Upper lobe of right lung (tissue), 1 donor: Measurements from ENCODE around the gene SOX10. TPM values are rescaled to one million over a fixed set of nuclear protein-coding genes. Genes with fewer than 3 reads are reported as not detected.

Source experiments
- ATAC-seq: fragments of 200-7000 bp; cut with Tn5 transposase; one replicate; pipeline ENCODE4 v1.9.1; 2020; ENCODE audit warnings: mild to moderate bottlenecking, moderate library complexity
- DNase-seq: peaks from one replicate; pipeline ENCODE4 v3.0.0-alpha.2; 2020
- H3K27ac ChIP-seq: fragments of 200-600 bp; one replicate; pipeline ENCODE4 v1.8.0; 2022
- H3K27me3 ChIP-seq: fragments of 200-600 bp; one replicate; pipeline ENCODE4 v1.8.0; 2022; ENCODE audit warnings: mild to moderate bottlenecking
- H3K36me3 ChIP-seq: fragments of 200-600 bp; one replicate; pipeline ENCODE4 v1.8.0; 2022
- H3K4me1 ChIP-seq: fragments of 200-600 bp; one replicate; pipeline ENCODE4 v1.8.0; 2022
- H3K4me3 ChIP-seq: fragments of 200-600 bp; one replicate; pipeline ENCODE4 v1.8.0; 2022; ENCODE audit warnings: mild to moderate bottlenecking
- H3K9me3 ChIP-seq: fragments of 200-600 bp; one replicate; pipeline ENCODE4 v1.8.0; 2022
- intact Hi-C: fragments of 100-400 bp; cut with DNase I; formaldehyde crosslinking; loops from one replicate; pipeline ENCODE4 v1.11.0; 2022
- total RNA-seq: library from RNA; stranded (reverse); fragmentation: NEBNext Ultra II Directional; extraction: Animal tissue kit (Norgen Biotek cat#: 25700); gene quantifications from one replicate; pipeline ENCODE4 v1.2.1, GENCODE V29; 2021
- TF ChIP-seq, protein P1 (sequence below): fragments of 200-600 bp; IDR thresholded peaks from one replicate; pipeline ENCODE4 v1.8.0; 2022; ENCODE audit warnings: antibody characterized with exemption
- donor health status: DM: no; HTN: yes; CAD: no; lungs with severe emphysema.

SOX10 gene
- total RNA-seq, 1 donor from 2014 or later = not detected

DNA sequence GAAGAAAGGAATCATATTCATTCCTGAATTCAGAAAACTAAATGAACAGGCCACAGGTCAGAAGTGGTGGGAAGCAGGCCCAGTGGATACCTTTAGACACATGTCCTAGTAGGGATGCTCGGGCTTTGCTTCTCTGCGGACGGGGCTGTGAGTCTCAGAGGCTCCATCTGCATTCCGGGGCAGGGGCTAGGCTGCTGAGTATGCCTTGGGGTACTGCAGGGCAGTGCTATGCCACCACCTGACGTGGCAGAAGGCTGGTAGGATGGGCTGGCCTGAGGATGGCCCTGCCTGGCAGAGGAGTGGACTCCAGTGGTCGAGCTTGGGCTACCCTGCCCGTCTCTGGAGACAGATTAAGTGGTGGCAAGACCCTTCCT is 40.5 kb downstream of the SOX10 start:
- Histone ChIP-seq H3K4me1 (no peaks in the 10 kb centered on the region), H3K9me3 (no peaks in the 10 kb centered on the region), H3K27ac (no peak overlapping the region), H3K4me3 (no peak overlapping the region), H3K27me3 (no peaks in the 10 kb centered on the region), H3K36me3 (peaks cover 26% of the 10 kb centered on the region)
- intact Hi-C loops = no loop called here
- ATAC-seq = peak; percentile 18
- TF ChIP-seq, protein P1, sequence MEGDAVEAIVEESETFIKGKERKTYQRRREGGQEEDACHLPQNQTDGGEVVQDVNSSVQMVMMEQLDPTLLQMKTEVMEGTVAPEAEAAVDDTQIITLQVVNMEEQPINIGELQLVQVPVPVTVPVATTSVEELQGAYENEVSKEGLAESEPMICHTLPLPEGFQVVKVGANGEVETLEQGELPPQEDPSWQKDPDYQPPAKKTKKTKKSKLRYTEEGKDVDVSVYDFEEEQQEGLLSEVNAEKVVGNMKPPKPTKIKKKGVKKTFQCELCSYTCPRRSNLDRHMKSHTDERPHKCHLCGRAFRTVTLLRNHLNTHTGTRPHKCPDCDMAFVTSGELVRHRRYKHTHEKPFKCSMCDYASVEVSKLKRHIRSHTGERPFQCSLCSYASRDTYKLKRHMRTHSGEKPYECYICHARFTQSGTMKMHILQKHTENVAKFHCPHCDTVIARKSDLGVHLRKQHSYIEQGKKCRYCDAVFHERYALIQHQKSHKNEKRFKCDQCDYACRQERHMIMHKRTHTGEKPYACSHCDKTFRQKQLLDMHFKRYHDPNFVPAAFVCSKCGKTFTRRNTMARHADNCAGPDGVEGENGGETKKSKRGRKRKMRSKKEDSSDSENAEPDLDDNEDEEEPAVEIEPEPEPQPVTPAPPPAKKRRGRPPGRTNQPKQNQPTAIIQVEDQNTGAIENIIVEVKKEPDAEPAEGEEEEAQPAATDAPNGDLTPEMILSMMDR = no peak
- DNase-seq = no peak

DNA sequence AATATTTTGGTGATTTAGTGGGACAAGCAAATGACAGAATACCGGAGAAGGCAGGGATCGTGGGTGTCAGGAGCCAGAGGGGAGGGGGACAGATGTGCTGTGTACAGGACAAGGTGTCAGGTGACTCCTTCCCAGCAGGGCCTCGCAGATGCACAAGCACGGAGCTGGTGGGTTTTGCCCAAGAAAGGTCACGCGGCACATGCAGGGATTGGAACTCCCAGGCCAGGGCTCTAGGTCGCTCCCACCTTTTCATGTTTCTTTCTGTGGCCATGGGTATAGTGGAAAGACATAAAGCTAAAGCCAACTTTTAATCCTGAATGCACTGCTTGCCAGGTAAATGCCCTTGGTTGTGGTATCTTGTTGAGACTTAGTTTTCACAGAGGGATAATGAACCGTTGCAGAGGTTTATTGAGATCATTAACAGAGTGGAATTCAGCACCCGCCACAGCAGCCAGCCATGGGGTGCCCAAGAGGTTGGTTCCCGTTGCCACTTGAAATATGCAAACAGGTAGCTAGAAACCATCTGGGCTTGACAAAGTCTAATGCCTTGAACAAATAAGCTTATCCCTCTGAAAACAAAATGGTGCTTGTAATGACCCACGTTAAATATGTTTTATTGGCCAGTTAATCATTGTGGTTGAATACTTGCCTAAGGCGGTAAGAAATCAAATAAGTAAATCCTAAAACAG is 41.1 kb downstream of the SOX10 start:
- no peaks in the 10 kb centered on the region for H3K9me3 ChIP-seq
- H3K27me3 ChIP-seq = no peaks in the 10 kb centered on the region
- peaks cover 29% of the 10 kb centered on the region for H3K36me3 ChIP-seq
- intact Hi-C loops = no loop called here
- H3K4me3 ChIP-seq = no peak overlapping the region
- TF ChIP-seq, protein P1 = no peak
- H3K4me1 ChIP-seq = no peaks in the 10 kb centered on the region
- H3K27ac ChIP-seq = no peak overlapping the region
- DNase-seq (no peak), ATAC-seq (no peak)

DNA sequence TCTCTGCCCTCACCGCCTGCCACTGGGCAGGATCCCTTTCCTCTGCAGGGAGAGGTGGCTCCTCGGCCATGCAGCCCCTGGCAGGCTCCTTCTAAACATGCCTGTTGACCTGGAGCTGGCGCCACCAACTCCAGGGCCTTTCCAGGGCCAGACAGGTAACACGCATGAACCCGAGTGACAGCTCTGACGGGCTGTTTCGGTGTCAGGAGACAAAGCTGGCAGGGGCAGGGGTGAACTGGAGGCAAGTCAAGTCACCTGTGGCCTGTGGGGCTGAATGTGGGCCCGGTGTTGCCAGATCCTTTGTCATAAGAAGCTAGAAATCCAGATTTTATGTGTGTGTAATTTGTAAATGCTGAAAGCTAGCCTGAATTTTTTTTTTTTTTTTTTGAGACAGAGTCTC is 42.2 kb downstream of the SOX10 start:
- H3K27ac ChIP-seq = no peak overlapping the region
- DNase-seq (no peak), ATAC-seq (no peak)
- H3K4me1 ChIP-seq = no peaks in the 10 kb centered on the region
- H3K36me3 ChIP-seq = peaks cover 38% of the 10 kb centered on the region
- TF ChIP-seq, protein P1 = no peak
- H3K27me3 ChIP-seq = no peaks in the 10 kb centered on the region
- no peaks in the 10 kb centered on the region for H3K9me3 ChIP-seq
- intact Hi-C loops = no loop called here
- no peak overlapping the region for H3K4me3 ChIP-seq

GRCh38 chr22:37940698-37941376 is 43.5 kb downstream of the SOX10 start:
- intact Hi-C loops = no loop called here
- ATAC-seq = peak; percentile 14

GRCh38 chr22:37933711-37934376 is 50.5 kb downstream of the SOX10 start:
- Histone ChIP-seq H3K27me3 (no peaks in the 10 kb centered on the region), H3K9me3 (no peaks in the 10 kb centered on the region), H3K4me1 (peaks cover 41% of the 10 kb centered on the region), H3K4me3 (no peak overlapping the region), H3K27ac (peak overlapping the region; percentile 56), H3K36me3 (peaks cover 20% of the 10 kb centered on the region)
- intact Hi-C loops = no loop called here
- TF ChIP-seq, protein P1 = peak; percentile 97
- ATAC-seq (peak; percentile 95), DNase-seq (peak; percentile 95)

More at GRCh38 chr22:37940698-37941376, 43.5 kb downstream of the SOX10 start:
- H3K4me3 ChIP-seq = no peak overlapping the region
- H3K4me1 ChIP-seq = no peaks in the 10 kb centered on the region
- H3K27me3 ChIP-seq = no peaks in the 10 kb centered on the region
- H3K36me3 ChIP-seq = peaks cover 42% of the 10 kb centered on the region
- no peak for DNase-seq
- H3K9me3 ChIP-seq = no peaks in the 10 kb centered on the region
- H3K27ac ChIP-seq = no peak overlapping the region
- TF ChIP-seq, protein P1 = no peak
